H9 (cell line): ENCODE data around the gene PSKH1. TPM values are rescaled to one million over a fixed set of nuclear protein-coding genes. Genes with fewer than 3 reads are reported as not detected.
A peak's percentile ranks its signal among the peaks of the same experiment; 100 is the strongest.

ENCODE experiments used
- DNase-seq: peaks from one replicate; pipeline ENCODE4 v3.0.0-alpha.2; 2017
- H2AFZ ChIP-seq: one replicate; pipeline ENCODE4 v1.6.1; 2013; ENCODE audit warnings: mild to moderate bottlenecking, low read length, control low read depth, moderate library complexity
- H2AK5ac ChIP-seq: 2 replicates; pipeline ENCODE4 v1.6.1; 2013; ENCODE audit warnings: low read length, control low read depth, mixed read lengths; ENCODE audit not compliant: insufficient read length
- H2BK120ac ChIP-seq: one replicate; pipeline ENCODE4 v1.6.1; 2013; ENCODE audit warnings: low read depth, mild to moderate bottlenecking, low read length, control low read depth, inconsistent platforms; ENCODE audit not compliant: poor library complexity, severe bottlenecking
- H2BK12ac ChIP-seq: 2 replicates; pipeline ENCODE4 v1.6.1; 2013; ENCODE audit warnings: low read length, control low read depth, mixed read lengths, low read depth; ENCODE audit not compliant: insufficient read length
- H2BK15ac ChIP-seq: 2 replicates; pipeline ENCODE4 v1.6.1; 2013; ENCODE audit warnings: low read depth, low read length, control low read depth
- H2BK20ac ChIP-seq: one replicate; pipeline ENCODE4 v1.6.1; 2013; ENCODE audit warnings: low read depth, mild to moderate bottlenecking, low read length, control low read depth, inconsistent platforms; ENCODE audit not compliant: poor library complexity, severe bottlenecking
- H2BK5ac ChIP-seq: 2 replicates; pipeline ENCODE4 v1.6.1; 2013; ENCODE audit warnings: low read length, control low read depth, mixed read lengths; ENCODE audit not compliant: insufficient read length
- H3K14ac ChIP-seq: 2 replicates; pipeline ENCODE4 v1.6.1; 2013; ENCODE audit warnings: low read length, control low read depth; ENCODE audit not compliant: insufficient read depth
- H3K18ac ChIP-seq: 2 replicates; pipeline ENCODE4 v1.6.1; 2013; ENCODE audit warnings: low read depth, mild to moderate bottlenecking, mixed read lengths, low read length, control low read depth; ENCODE audit not compliant: insufficient read length
- H3K23ac ChIP-seq: 2 replicates; pipeline ENCODE4 v1.6.1; 2013; ENCODE audit warnings: low read length, control low read depth, mixed read lengths, low read depth; ENCODE audit not compliant: insufficient read length
- H3K23me2 ChIP-seq: 2 replicates; pipeline ENCODE4 v1.6.1; 2013; ENCODE audit warnings: low read depth, mild to moderate bottlenecking, mixed read lengths, low read length, control low read depth; ENCODE audit not compliant: insufficient read length, poor library complexity, severe bottlenecking
- H3K27ac ChIP-seq: 2 replicates; pipeline ENCODE4 v1.5.1; 2013; ENCODE audit warnings: low read length, control low read depth, mixed read lengths, low read depth; ENCODE audit not compliant: insufficient read length
- H3K27me3 ChIP-seq: 2 replicates; pipeline ENCODE4 v1.6.1; 2013; ENCODE audit warnings: low read length, control low read depth, inconsistent platforms; ENCODE audit not compliant: insufficient read depth
- H3K4ac ChIP-seq: 2 replicates; pipeline ENCODE4 v1.6.1; 2013; ENCODE audit warnings: low read depth, mild to moderate bottlenecking, control low read depth, inconsistent platforms, low read length, moderate library complexity
- H3K4me1 ChIP-seq: 2 replicates; pipeline ENCODE4 v1.6.1; 2013; ENCODE audit warnings: low read length, control low read depth, inconsistent platforms; ENCODE audit not compliant: insufficient read depth
- H3K4me2 ChIP-seq: 2 replicates; pipeline ENCODE4 v1.6.1; 2013; ENCODE audit warnings: low read length, control low read depth, mixed read lengths; ENCODE audit not compliant: insufficient read length, insufficient read depth
- H3K56ac ChIP-seq: 2 replicates; pipeline ENCODE4 v1.6.1; 2013; ENCODE audit warnings: low read depth, mild to moderate bottlenecking, mixed read lengths, low read length, control low read depth; ENCODE audit not compliant: insufficient read length
- H3K79me1 ChIP-seq: 2 replicates; pipeline ENCODE4 v1.6.1; 2013; ENCODE audit warnings: low read depth, mild to moderate bottlenecking, moderate library complexity, low read length, control low read depth, inconsistent platforms; ENCODE audit not compliant: insufficient read depth, poor library complexity, severe bottlenecking
- H3K79me2 ChIP-seq: 2 replicates; pipeline ENCODE4 v1.6.1; 2013; ENCODE audit warnings: low read length, control low read depth, inconsistent platforms; ENCODE audit not compliant: insufficient read depth
- H3K9ac ChIP-seq: 2 replicates; pipeline ENCODE4 v1.6.1; 2013; ENCODE audit warnings: low read length, control low read depth, mixed read lengths; ENCODE audit not compliant: insufficient read length; ENCODE audit errors: extremely low read depth
- H3K9me3 ChIP-seq: one replicate; pipeline ENCODE4 v1.6.1; 2013; ENCODE audit warnings: low read depth, low read length, inconsistent platforms; ENCODE audit not compliant: control insufficient read depth
- H3T11ph ChIP-seq: one replicate; pipeline ENCODE4 v1.6.1; 2013; ENCODE audit warnings: mild to moderate bottlenecking, low read length, control low read depth, inconsistent platforms
- H4K20me1 ChIP-seq: one replicate; pipeline ENCODE4 v1.6.1; 2013; ENCODE audit not compliant: control insufficient read depth, insufficient read length, insufficient read depth
- H4K5ac ChIP-seq: 2 replicates; pipeline ENCODE4 v1.6.1; 2013; ENCODE audit warnings: low read depth, mild to moderate bottlenecking, mixed read lengths, low read length, control low read depth; ENCODE audit not compliant: insufficient read length
- H4K8ac ChIP-seq: replicated peaks from 2 replicates; pipeline ENCODE4 v1.6.1; 2013; ENCODE audit warnings: low read length, control low read depth, mixed read lengths, low read depth; ENCODE audit not compliant: insufficient read length
- H4K91ac ChIP-seq: 2 replicates; pipeline ENCODE4 v1.6.1; 2013; ENCODE audit warnings: low read depth, mild to moderate bottlenecking, moderate library complexity, mixed read lengths, low read length, control low read depth; ENCODE audit not compliant: insufficient read length
- H3K27ac Mint-ChIP-seq, 3 experiments: 2 replicates in 2 of 3; 3 replicates in 1 of 3; pipeline ENCODE4 v1.8.0; 2020 to 2021; ENCODE audit warnings: mixed read lengths in 3 of 3, mild to moderate bottlenecking in 1 of 3, moderate library complexity in 1 of 3
- H3K27me3 Mint-ChIP-seq: 2 replicates; pipeline ENCODE4 v1.8.0; 2021; ENCODE audit warnings: low read depth, mild to moderate bottlenecking, moderate library complexity, mixed read lengths
- H3K36me3 Mint-ChIP-seq, 3 experiments: 2 replicates in 2 of 3; 3 replicates in 1 of 3; pipeline ENCODE4 v1.8.0; 2020 to 2021; ENCODE audit warnings: low read depth in 3 of 3, mixed read lengths in 3 of 3; ENCODE audit not compliant: insufficient read depth in 1 of 3
- H3K4me1 Mint-ChIP-seq, 2 experiments: 2 replicates each; pipeline ENCODE4 v1.8.0; 2020; ENCODE audit warnings: mixed read lengths in 2 of 2
- H3K4me3 Mint-ChIP-seq, 2 experiments: 2 replicates in 1 of 2; 3 replicates in 1 of 2; pipeline ENCODE4 v1.8.0; 2020 to 2021; ENCODE audit warnings: mild to moderate bottlenecking in 2 of 2, mixed read lengths in 2 of 2, moderate library complexity in 1 of 2
- H3K9me3 Mint-ChIP-seq, 2 experiments: 2 replicates in 1 of 2; 3 replicates in 1 of 2; pipeline ENCODE4 v1.8.0; 2020; ENCODE audit warnings: mild to moderate bottlenecking in 2 of 2, mixed read lengths in 2 of 2, moderate library complexity in 1 of 2
- WGBS: extraction: QIAGEN DNeasy Blood & Tissue Kit; methylation state at CpG from one replicate; pipeline ENCODE4 v1.1.7; 2013; ENCODE audit warnings: missing lambda C conversion rate, low lambda C conversion rate, mixed read lengths; ENCODE audit not compliant: insufficient read length; ENCODE audit errors: extremely low coverage; 5-methylcytosine and 5-hydroxymethylcytosine counted together
- total RNA-seq: library from RNA; stranded (reverse); gene quantifications from 2 replicates; pipeline ENCODE4 v1.2.1, GENCODE V29; 2021
- TF ChIP-seq, protein P1 (sequence below): fragments of 200-600 bp; sonication (generic); conservative IDR thresholded peaks from 3 replicates; pipeline ENCODE4 v1.8.0; 2021; ENCODE audit warnings: antibody characterized with exemption, mild to moderate bottlenecking

PSKH1 gene
- total RNA-seq, 1 experiment from 2014 or later, result 29.1 TPM

DNA sequence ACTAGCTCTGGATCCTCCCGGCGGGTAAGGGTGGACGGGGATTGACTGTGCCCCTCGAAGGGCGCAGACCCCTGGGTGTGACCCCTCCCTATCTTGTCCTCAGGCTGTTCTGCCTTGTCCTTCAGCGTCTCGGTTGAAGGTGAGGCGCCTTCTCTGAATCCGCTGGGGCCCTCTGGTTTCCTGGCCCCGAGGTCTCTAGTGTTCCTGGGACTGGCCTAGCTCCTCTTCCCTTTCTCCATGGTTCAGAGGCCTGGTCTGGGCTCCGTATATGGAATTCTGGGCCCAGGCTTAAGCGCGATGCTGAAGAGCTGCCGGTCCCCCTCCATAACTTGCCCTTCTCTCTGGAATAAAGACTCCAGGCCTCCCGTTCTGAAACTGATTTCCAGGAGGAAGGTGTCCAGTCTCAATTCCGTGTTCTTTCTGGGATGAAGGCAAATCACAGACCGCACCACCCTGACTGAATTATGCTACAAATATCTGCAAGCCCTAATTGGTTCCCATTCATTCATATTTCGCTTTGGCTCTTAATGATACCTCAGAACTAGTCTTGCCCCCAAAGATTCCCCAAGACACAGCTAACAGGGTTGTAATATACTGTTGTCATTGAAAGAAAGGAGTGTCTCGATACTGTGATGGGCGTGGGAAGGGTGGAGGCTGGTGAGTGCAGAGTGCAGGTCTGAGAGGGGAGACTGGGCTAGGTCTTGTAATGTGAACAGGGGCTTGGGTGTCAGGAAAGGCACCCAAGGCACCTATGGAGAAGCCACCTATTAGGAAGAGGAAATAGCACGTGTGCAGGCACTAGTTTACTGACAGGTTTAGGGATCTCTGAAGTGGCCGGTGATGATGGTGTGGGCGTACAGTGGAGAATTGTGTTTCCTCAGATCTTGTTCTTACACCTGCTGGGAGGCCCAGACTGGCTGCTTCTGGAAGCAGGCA, 19.4 kb upstream of the PSKH1 start:
- Histone ChIP-seq H2BK15ac (no peak overlapping the region), H3K4ac (no peak overlapping the region), H3K56ac (no peak overlapping the region), H2BK12ac (no peak overlapping the region), H3K23me2 (peaks cover 13% of the 10 kb centered on the region), H3K4me1 (no peaks in the 10 kb centered on the region; the same call in 1 of the 2 replicates), H4K20me1 (no peaks in the 10 kb centered on the region), H2BK20ac (no peak overlapping the region), H2AFZ (no peak overlapping the region), H4K91ac (no peak overlapping the region), H3K18ac (no peak overlapping the region), H3K27ac (no peak overlapping the region), H3K23ac (no peak overlapping the region), H3K27me3 (no peaks in the 10 kb centered on the region), H2BK5ac (no peak overlapping the region), H2BK120ac (no peak overlapping the region), H4K8ac (no peak overlapping the region), H3K4me2 (peak overlapping the region; percentile 79), H3K9ac (peak overlapping the region; percentile 65), H4K5ac (no peak overlapping the region), H2AK5ac (no peak overlapping the region), H3T11ph (no peak overlapping the region), H3K79me2 (peaks cover 2% of the 10 kb centered on the region; the same call in 1 of the 2 replicates), H3K9me3 (no peaks in the 10 kb centered on the region), H3K79me1 (no peaks in the 10 kb centered on the region), H3K14ac (peak overlapping the region; percentile 69; the same call in 1 of the 2 replicates)
- Mint-ChIP-seq H3K4me3 (peak overlapping the region; percentile 91 to 96), H3K27me3 (no peaks in the 10 kb centered on the region), H3K27ac (peak overlapping the region in 2 of 3 experiments; percentile 97 to 98; a peak in 5 of 7 replicates), H3K9me3 (no peaks in the 10 kb centered on the region), H3K4me1 (peaks cover 11 to 13% of the 10 kb centered on the region in 2 experiments), H3K36me3 (peaks cover 13 to 65% (median 45%) of the 10 kb centered on the region in 3 experiments; a peak in 6 of 7 replicates)
- no peak for DNase-seq
- no CpG with 5 or more reads among the region's 23 CpGs for WGBS
- TF ChIP-seq, protein P1, sequence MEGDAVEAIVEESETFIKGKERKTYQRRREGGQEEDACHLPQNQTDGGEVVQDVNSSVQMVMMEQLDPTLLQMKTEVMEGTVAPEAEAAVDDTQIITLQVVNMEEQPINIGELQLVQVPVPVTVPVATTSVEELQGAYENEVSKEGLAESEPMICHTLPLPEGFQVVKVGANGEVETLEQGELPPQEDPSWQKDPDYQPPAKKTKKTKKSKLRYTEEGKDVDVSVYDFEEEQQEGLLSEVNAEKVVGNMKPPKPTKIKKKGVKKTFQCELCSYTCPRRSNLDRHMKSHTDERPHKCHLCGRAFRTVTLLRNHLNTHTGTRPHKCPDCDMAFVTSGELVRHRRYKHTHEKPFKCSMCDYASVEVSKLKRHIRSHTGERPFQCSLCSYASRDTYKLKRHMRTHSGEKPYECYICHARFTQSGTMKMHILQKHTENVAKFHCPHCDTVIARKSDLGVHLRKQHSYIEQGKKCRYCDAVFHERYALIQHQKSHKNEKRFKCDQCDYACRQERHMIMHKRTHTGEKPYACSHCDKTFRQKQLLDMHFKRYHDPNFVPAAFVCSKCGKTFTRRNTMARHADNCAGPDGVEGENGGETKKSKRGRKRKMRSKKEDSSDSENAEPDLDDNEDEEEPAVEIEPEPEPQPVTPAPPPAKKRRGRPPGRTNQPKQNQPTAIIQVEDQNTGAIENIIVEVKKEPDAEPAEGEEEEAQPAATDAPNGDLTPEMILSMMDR, result no peak
